ENCODE measurements around the gene OR4A15. TPM values are rescaled to one million over a fixed set of nuclear protein-coding genes. Genes with fewer than 3 reads are reported as not detected.

OR4A15 gene
- total and polyA plus RNA-seq, 10 of the 15 experiments (the other 5 are each of a cell fraction or from before 2014, with no cell fraction given): not detected

GRCh38 chr11:55342901-55343300 is 24.9 kb upstream of the OR4A15 start, which contains the start of gene OR4A16:
Gene OR4A16 (plus strand): TSS chr11:55343201. CDS start chr11:55343201, 0 bp downstream.
- H3K4me1 ChIP-seq (ENCODE audit: control insufficient read depth, insufficient read depth, low read length): no peaks in the 10 kb centered on the region
- no peaks in the 10 kb centered on the region for H3K27me3 ChIP-seq (replicated peaks in 1 of 2; ENCODE audit: control insufficient read depth in 2 of 2, insufficient read depth in 2 of 2, low read length in 1 of 2)
- ChIA-PET CTCF (no interaction called here), SMC1A (ENCODE audit: uncharacterized antibody, unreplicated experiment) (no interaction called here), RAD21 (ENCODE audit: unreplicated experiment) (no interaction called here), POLR2A (no interaction called here)
- no peak within 1 kb of the TSS for H2AFZ ChIP-seq (ENCODE audit: control insufficient read depth, low read depth, low read length)
- WGBS (ENCODE audit: insufficient coverage, insufficient replicate concordance, low lambda C conversion rate, missing lambda C conversion rate): 2% methylated on average over 3 of the region's 3 CpGs
- no peak within 1 kb of the TSS for H3K9ac ChIP-seq (ENCODE audit: control insufficient read depth, insufficient read depth, low read length)
- BruUV-seq (replicated peaks): no TSS peak
- in situ Hi-C loops (cut with MboI) (loop anchor here (25.0 kb wide), 1 partner anchor 331 kb away; no protein-coding TSS in a partner anchor), intact Hi-C loops (cut with micrococcal nuclease; ENCODE audit: unreplicated experiment) (no loop called here)
- no peak within 1 kb of the TSS for H3K4me3 ChIP-seq
- H3K9me3 ChIP-seq (replicated peaks; ENCODE audit: control insufficient read depth, insufficient read depth, low read length): no peaks in the 10 kb centered on the region
- FAIRE-seq (no peak), DNase-seq (ENCODE audit: low read depth, low spot score) (no peak), ATAC-seq (no peak)
- H3K36me3 ChIP-seq (ENCODE audit: control insufficient read depth in 2 of 2, insufficient read depth in 2 of 2, low read length in 1 of 2): no peaks in the 10 kb centered on the region
- H3K79me2 ChIP-seq (ENCODE audit: control insufficient read depth, insufficient read depth, low read length): no peaks in the 10 kb centered on the region
- no peak within 1 kb of the TSS for H3K4me2 ChIP-seq (ENCODE audit: control insufficient read depth, insufficient read depth)
- H3K27ac ChIP-seq (ENCODE audit: control insufficient read depth, insufficient read depth): no peak within 1 kb of the TSS
- H4K20me1 ChIP-seq (ENCODE audit: control insufficient read depth, insufficient read depth): no peaks in the 10 kb centered on the region
- no peak for TF ChIP-seq NFYB (IDR thresholded peaks at IDR 0.05; ENCODE audit: insufficient read depth, low read depth, low read length)
- no peak for TF ChIP-seq RAD21 (IDR thresholded peaks at IDR 0.05; ENCODE audit: insufficient read depth, low read depth, low read length)
- TF ChIP-seq TAF1 (IDR thresholded peaks at IDR 0.05; ENCODE audit: borderline replicate concordance, low read depth, low read length): no peak
- no peak for TF ChIP-seq USF1 (IDR thresholded peaks at IDR 0.05; ENCODE audit: borderline replicate concordance, extremely low read length, insufficient read depth, low read depth, low read length)
- no peak for TF ChIP-seq FOXM1 (IDR thresholded peaks at IDR 0.05; ENCODE audit: low read depth, low read length)
- no peak for TF ChIP-seq RCOR1 (conservative IDR thresholded peaks at IDR 0.05; ENCODE audit: low read depth, low read length)
- no peak for TF ChIP-seq ATF7 (IDR thresholded peaks at IDR 0.05; ENCODE audit: low read depth)
- no peak for TF ChIP-seq MTA3 (IDR thresholded peaks at IDR 0.05; ENCODE audit: borderline replicate concordance, low read length)
- TF ChIP-seq SUZ12 (IDR thresholded peaks at IDR 0.05; ENCODE audit: unreplicated experiment): no peak
- TF ChIP-seq MEF2A (IDR thresholded peaks at IDR 0.05; ENCODE audit: insufficient read depth, low read depth, low read length): no peak
